Neural cell (in vitro differentiated cells): ENCODE data around the gene TRPM2.

Experiments used
- EP300 ChIP-seq: fragments of 450-650 bp; conservative IDR thresholded peaks from 2 replicates; pipeline ENCODE4 v1.6.1; 2014; ENCODE audit warnings: antibody characterized with exemption, mild to moderate bottlenecking, moderate library complexity; ENCODE audit not compliant: poor library complexity, severe bottlenecking
- MXI1 ChIP-seq: fragments of 450-650 bp; conservative IDR thresholded peaks from 2 replicates; pipeline ENCODE4 v1.6.1; 2014; ENCODE audit warnings: antibody characterized with exemption, mild to moderate bottlenecking; ENCODE audit not compliant: poor library complexity, severe bottlenecking
- TAF1 ChIP-seq: IDR thresholded peaks from 2 replicates; pipeline ENCODE4 v1.6.1; 2012; ENCODE audit warnings: low read depth
- TF ChIP-seq, protein P1 (sequence below): fragments of 450-650 bp; IDR thresholded peaks from 2 replicates; pipeline ENCODE4 v1.5.1; 2014; ENCODE audit warnings: antibody characterized with exemption, mild to moderate bottlenecking, moderate library complexity; ENCODE audit not compliant: poor library complexity, severe bottlenecking

DNA sequence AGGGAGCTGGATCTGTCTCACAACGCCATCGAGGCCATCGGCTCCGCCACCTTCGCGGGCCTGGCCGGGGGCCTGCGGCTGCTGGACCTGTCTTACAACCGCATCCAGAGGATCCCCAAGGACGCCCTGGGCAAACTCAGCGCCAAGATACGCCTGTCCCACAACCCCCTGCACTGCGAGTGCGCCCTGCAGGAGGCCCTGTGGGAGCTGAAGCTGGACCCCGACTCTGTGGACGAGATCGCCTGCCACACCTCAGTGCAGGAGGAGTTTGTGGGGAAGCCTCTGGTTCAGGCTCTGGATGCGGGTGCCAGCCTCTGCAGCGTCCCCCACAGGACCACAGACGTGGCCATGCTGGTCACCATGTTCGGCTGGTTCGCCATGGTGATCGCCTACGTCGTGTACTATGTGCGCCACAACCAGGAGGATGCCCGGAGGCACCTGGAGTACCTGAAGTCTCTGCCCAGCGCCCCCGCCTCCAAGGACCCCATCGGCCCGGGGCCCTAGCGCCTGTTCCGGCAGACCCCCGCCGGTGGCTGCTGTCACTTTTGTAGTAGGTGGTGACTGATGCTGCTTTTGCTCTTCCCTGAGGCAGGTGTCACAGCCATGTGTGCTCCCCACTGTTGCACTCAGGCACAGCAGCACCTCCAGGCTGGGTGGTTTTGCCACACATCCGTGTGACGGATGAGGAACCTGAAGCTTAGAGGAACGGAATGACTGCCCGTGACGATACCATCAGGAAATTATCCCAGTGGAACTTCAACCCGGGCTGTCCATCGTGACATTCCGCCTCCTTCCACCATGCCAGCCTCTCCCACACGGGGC is 103.7 kb downstream of the TRPM2 start:
- TF ChIP-seq MXI1 (no peak), TAF1 (no peak), EP300 (no peak)
- TF ChIP-seq, protein P1, sequence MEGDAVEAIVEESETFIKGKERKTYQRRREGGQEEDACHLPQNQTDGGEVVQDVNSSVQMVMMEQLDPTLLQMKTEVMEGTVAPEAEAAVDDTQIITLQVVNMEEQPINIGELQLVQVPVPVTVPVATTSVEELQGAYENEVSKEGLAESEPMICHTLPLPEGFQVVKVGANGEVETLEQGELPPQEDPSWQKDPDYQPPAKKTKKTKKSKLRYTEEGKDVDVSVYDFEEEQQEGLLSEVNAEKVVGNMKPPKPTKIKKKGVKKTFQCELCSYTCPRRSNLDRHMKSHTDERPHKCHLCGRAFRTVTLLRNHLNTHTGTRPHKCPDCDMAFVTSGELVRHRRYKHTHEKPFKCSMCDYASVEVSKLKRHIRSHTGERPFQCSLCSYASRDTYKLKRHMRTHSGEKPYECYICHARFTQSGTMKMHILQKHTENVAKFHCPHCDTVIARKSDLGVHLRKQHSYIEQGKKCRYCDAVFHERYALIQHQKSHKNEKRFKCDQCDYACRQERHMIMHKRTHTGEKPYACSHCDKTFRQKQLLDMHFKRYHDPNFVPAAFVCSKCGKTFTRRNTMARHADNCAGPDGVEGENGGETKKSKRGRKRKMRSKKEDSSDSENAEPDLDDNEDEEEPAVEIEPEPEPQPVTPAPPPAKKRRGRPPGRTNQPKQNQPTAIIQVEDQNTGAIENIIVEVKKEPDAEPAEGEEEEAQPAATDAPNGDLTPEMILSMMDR, result no peak
